Measurements from ENCODE around the gene CHSY3.
"Not testable (repeated sequence)": the region's sequence is repeated elsewhere in the genome, so short reads cannot be mapped to it uniquely, and the experiment has no call there.

Gene CHSY3

DNA sequence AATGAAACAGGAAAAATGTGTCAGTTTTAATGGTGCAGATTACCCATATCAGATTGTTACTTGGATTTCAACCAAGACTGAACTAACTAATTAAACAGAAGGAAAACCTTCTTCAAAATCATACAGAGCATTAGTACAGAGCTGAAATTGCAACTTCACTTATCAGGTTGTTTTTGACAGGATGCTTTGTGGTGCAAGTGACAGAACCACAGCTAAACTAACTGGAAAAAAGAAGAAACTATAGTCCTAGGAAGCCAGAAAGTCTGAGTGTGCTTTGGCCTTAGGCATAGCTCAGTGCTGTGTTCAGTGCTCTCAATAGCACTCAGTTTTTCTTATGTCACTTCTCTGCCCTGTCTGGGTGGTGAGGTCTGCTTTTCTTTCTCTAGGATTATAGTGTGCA, 267.4 kb downstream of the CHSY3 start:
- DNase-seq, result no peak

DNA sequence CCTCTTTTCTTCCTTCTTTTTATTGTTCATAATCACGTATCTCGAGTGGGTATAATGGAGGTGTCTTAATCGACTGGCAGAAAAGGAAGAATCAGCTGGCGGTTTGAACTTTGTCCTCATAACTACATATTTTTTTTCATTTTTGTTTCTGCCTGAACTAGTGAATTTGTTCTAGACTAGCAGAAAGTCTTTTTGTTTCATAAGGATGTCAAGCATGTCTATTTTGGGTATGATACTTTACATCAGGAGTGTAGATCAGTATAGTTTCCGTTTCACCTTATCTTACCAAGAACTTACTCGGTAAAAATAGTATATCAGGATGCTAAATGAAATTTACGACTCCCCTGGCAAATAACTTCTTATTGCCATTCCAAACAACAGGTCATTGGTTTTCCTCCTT, 278.9 kb downstream of the CHSY3 start:
- no peak for DNase-seq

DNA sequence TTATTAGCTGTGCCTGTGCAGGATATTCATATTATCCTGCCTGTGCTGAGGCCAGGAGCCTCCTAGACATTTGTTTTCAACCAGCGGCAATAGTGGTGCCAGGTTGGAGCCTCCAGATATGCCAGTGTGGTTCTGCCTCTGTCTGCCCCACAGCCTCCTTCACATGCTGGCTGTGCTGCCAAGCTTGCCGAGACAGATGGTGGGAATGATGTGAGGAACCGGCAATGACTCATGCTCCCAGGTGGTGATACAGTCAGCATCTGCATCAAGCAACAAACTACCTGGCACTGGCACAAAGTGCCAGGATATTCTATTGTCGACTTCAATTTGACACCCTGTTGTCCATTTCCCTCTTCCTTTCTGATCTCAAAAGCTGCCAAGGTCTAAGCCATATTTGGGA, 285.7 kb downstream of the CHSY3 start:
- DNase-seq, result no peak

DNA sequence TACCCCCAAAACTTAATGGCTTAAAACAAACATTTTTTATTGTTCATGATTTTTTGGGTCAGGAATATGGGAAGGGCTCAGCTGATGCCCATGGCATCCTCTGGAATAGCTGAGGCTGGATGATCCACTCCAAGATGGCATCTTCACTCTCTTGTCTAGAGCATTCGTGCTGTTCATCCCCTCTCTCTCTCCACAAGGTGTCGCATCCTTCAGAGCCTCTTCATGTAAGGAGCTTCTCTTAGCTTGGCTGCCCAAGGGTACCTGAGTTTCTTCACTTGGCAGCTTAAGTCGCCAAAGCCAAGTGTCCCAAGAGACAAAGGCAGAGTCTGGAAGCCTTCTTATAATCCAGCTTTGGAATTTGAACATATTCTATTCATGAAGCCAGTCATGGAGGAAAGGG, 294.7 kb downstream of the CHSY3 start:
- no peak for DNase-seq

DNA sequence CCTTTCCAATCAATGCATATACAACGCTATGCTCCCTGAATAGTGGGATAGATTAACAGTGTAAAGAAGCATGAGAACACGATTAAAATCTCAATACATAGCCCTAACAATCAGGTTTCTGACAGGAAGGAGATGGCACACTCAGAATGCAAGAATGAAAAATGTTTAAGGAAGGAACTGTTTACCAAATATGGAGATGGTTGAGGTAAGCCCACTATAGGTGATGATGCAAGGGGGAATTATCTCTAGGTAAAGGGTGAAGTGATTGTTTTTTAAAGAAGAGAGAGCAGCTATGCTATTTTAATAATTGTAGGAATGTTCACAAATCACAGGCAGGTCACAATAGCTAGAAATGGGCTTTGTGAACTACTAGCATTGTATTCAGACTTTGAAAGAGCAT, 302.4 kb downstream of the CHSY3 start:
- DNase-seq, result no peak

DNA sequence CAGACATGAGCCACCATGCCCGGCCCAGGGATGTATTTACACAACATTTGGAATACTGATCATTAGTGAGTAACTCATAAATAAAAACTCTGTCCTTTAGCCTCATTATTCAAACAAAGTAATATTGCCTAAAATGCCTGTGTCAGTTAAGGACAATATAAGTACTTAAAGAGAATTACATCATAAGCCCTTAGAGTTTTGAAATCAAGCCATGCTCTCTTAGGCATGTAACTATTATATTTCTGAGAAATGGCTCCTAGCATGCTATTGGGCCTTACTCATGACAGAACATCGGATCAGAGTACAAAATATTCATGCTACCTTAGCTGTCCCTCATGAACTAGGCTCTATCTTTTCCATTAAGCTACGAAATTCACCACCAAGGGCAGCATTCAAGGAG, 309.3 kb downstream of the CHSY3 start:
- no peak for DNase-seq

DNA sequence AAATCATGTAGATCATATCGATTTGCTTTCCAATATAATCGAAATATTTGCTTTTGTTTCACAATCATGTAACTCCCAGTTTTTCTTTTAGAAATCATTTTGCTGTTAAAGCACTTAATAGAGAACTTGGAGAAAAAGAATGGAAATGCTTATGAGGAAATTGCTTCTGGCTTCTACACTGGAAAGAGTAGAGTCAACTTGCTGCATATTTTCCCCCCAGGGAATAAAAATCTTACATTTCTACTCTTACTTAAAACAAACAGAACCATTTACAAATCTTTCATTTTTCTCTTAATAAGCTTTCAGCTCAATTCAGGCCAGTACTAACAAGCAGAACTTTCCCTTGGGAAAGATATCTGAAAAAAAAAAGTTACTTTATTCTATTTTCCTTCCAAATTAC, 312.0 kb downstream of the CHSY3 start:
- DNase-seq, result no peak

DNA sequence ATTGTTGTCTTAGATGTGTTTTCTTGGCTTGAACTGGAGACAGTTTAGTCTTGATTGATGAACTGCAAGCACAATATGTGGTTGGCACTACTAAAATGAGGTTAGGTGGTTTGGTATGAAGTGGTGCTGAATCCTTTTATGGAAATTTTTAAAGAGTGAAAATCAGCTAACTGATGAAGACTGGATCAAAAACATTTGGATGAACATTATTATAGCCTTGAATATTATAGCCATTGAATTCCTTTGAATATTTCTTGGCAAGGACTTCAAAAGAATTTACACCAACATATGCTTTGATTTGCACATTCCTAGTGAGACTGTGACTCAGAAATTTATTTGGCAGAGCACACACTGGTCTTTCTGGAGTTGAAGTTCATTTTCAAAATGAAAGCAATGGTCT, 318.3 kb downstream of the CHSY3 start:
- DNase-seq, result no peak

DNA sequence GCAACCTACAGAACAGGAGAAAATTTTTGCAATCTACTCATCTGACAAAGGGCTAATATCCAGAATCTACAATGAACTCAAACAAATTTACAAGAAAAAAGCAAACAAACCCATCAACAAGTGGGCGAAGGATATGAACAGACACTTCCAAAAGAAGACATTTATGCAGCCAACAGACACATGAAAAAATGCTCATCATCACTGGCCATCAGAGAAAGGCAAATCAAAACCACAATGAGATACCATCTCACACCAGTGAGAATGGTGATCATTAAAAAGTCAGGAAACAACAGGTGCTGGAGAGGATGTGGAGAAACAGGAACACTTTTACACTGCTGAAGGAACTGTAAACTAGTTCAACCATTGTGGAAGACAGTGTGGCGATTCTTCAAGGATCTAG, 322.3 kb downstream of the CHSY3 start:
- not testable (repeated sequence) for DNase-seq

DNA sequence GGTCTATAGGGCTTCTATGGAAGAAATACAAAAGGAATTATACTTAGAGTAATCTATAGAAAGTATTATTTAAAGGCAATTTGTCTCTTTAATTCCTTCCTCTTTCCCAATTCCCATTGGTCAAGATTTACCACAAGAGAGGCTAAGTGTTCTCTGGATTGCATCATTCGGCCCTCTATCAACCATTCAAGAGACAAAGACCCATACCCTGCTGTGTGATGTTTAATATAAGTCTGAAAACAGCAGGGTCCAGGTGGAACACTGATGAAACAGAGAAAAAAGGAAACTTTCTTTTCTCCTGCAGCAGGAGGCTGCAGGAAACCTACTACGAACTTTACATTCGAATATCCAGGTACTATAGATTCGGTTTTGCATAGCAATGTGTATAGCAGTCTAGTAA, 323.4 kb downstream of the CHSY3 start:
- no peak for DNase-seq

DNA sequence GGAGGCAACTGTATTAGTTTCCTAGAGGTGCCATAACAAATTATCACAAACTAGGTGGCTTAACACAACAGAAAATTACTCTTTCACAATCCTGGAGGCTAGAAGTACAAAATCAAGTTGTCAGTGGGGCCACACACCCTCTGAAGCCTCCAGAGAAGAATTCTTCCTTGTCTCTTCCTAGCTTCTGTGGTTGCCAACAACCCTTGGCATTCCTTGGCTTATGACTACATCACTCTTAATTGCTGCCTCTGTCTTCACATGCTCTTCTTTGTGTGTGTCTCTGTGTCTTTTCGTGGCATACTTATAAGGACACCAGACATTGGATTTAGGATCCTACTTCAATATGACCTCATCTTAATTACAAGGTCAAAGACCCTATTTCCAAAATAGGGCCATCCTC, 327.5 kb downstream of the CHSY3 start:
- DNase-seq, result no peak

DNA sequence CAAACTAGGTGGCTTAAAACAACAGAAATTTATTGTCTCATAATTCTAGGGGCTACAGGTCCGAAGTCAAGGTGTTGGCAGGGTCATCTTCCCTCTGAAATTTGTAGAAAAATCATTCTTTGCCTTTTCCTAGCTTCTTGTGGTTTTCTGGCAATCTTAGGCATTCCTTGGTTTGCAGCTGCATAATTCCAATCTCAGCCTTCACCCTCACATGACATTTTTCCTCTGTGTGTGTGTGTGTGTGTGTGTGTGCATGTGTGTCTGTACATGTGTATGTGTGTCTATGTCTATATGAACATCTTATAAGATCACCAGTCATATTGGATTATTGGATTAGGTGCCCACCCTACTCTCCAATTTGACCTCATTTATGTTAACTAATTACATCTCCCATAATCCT, 330.6 kb downstream of the CHSY3 start:
- no peak for DNase-seq

Data from activated CD8-positive, alpha-beta memory T cell treated with anti-CD3 and anti-CD28 coated beads, Interleukin-2, amount 50 U/mL, for 48 hours (primary cell).